Articular chondrocyte of knee joint (primary cell): ENCODE results near the gene MATN3. TPM values are rescaled to one million over a fixed set of nuclear protein-coding genes. Genes with fewer than 3 reads are reported as not detected.

Experiments
- total RNA-seq: library from RNA; depleted of rRNA; stranded (reverse); fragments of >200 nt; gene quantifications from 2 replicates; pipeline ENCODE4 v1.2.3, GENCODE V29; 2012

Gene MATN3, protein sequence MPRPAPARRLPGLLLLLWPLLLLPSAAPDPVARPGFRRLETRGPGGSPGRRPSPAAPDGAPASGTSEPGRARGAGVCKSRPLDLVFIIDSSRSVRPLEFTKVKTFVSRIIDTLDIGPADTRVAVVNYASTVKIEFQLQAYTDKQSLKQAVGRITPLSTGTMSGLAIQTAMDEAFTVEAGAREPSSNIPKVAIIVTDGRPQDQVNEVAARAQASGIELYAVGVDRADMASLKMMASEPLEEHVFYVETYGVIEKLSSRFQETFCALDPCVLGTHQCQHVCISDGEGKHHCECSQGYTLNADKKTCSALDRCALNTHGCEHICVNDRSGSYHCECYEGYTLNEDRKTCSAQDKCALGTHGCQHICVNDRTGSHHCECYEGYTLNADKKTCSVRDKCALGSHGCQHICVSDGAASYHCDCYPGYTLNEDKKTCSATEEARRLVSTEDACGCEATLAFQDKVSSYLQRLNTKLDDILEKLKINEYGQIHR
- total RNA-seq: 2.8 and 4.3 TPM in 2 replicates

DNA sequence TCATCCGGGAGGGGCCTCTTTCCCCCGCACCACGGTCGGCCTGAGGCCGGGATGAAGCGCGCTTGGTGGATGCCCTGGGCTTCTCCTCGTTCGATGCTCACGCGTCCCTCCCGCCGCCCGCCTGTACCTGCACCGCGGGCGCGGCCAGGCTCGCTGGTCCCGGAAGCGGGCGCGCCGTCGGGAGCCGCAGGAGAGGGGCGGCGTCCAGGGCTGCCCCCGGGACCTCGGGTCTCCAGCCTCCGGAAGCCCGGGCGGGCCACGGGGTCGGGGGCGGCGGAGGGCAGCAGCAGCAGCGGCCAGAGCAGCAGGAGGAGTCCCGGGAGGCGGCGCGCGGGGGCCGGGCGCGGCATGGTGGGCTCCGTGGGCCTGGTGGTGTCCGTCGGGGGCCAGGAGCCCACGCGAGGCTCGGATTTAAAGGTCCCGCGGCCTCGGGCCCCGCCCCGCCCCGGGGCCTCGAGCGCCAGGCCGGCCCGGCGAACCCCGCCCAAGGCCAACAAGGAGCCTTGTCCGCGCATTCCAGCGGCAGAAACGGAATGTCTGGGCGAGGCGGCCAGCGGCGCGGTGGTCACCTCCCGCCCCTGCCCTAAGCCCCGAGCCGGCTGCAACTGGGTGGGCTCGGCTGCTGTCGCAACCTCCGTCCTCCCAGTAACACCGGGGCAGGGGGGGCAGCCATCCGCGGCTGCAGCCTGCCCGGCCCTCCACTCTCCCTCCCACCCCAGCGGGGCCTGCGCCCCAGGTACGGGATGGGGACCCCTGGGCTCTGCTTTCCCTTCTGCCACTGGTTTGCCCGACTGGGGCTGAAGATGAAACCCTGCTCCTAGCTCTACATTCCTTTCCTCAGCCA, at the start of gene MATN3:
MATN3 (minus strand) TSS at position 387 of the 844 bp plus-strand sequence; CDS start at position 350, 37 bp downstream.

DNA sequence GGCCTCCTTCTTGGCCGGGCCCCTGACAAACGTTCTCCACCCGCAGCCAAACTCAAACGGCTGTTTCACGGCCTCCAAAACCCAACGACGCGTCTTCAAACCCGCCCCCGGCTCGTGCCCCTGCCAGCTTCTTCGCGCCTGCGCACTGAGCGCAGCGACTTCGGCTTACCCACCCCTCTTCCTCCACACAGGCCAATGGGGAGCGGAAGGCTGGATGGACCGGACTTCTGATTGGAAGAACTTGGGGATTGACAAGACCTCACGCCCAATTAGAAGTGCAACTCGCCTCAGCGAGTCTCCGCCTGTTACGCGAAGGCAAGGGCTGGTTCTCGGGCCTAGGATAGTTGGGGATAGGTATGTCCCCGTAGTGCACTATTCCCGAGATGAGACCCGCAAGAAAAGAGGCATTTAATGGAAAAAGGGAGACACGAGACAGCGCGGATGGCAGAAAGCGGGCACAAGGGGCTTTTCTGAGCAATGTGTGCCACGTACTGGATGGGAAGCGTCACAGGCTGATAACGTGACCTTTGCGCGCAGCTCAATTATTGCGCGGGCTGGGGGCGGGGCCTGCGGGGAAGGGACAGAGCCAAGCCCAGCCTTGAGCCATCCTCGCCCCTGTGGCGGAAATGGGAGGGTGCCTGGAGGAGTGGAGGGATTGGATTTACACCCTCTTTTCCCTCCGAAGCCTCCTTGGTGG, 39.2 kb upstream of the MATN3 start, which contains the start of gene LAPTM4A:
LAPTM4A (minus strand) TSS at position 97 of the 697 bp plus-strand sequence. CDS start 108 bp downstream, outside the sequence.

DNA sequence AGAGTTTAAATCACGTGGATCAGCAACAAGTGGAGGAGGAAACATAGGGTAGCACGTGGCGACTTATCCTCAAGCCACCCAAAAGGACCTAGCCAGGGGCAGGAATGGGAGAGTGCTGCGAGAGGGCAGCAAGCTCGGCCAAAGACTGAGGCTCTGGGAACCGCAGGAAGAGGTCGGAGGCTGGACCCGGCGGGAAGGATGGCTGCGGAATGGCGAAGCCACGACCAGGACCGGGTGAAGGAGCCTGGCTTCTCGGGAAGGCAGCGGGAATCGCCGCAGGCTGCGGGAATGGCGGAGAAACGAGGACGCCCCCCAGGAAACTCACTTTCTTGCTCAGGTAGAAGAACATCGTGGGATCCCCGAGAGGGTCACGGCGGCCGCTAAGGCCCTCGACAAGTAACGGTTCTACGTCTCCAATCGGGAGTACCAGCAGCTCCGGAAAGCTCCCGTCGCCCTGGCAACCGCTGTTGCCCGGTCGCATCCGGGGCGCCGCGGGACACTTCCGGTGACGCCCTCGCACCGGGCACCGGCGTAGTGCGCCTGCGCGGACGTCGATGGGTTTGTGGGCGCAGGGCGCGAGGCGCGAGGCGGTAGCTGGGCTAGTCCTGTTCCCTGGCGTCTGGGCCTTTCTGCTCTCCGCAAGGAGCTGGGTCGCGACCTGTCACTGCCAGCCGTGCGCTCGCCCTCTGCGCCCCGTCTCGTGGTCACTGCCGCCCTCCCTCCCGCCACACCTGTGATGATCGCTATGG, 22.6 kb downstream of the MATN3 start, which contains the start of gene WDR35:
WDR35 (minus strand) TSS at position 439 of the 749 bp plus-strand sequence; CDS start at position 349, 90 bp downstream.

Other genes with a start within 250 kb of the MATN3 start
- 6.5 and 14.0 TPM in 2 replicates for gene TTC32, start 110.7 kb downstream of the MATN3 start, total RNA-seq
- gene WDR35, start 22.6 kb downstream of the MATN3 start, total RNA-seq: 19.8 and 23.0 TPM in 2 replicates
- 523 and 546 TPM in 2 replicates for gene LAPTM4A, start 39.0 kb upstream of the MATN3 start, total RNA-seq
- 22.5 and 27.3 TPM in 2 replicates for gene SDC1, start 212.5 kb upstream of the MATN3 start, total RNA-seq